CD4-positive, alpha-beta T cell (primary cell): Measurements from ENCODE around the gene CLN5. TPM values are rescaled to one million over a fixed set of nuclear protein-coding genes. Genes with fewer than 3 reads are reported as not detected.

Experiments
- ATAC-seq: fragments of 200-7000 bp; cut with Tn5 transposase; one replicate; pipeline ENCODE4 v1.10.0; 2022; ENCODE audit warnings: mild to moderate bottlenecking; ENCODE audit not compliant: poor library complexity
- CTCF ChIA-PET: fragments of 350-600 bp; sonication (Branson Sonifier 250); formaldehyde crosslinking; loops from one replicate; lab custom pipeline; 2021; ENCODE audit warnings: antibody characterized with exemption, inconsistent platforms; lab: Charles Lee
- POLR2A ChIA-PET: fragments of 350-600 bp; sonication (Branson Sonifier 250); formaldehyde crosslinking; loops from one replicate; lab custom pipeline; 2021; ENCODE audit warnings: antibody characterized with exemption, inconsistent platforms; lab: Charles Lee
- DNase-seq, 14 experiments: peaks; one replicate each; pipeline ENCODE4 v3.0.0-alpha.2; 2013 to 2020; ENCODE audit warnings: mixed read lengths in 2 of 14
- H3K27ac ChIP-seq, 2 donors: one replicate each; pipeline versions ENCODE4 v1.5.1 to v1.7.0; 2013; ENCODE audit warnings: low read length in 2 of 2, low read depth in 1 of 2, mild to moderate bottlenecking in 1 of 2
- H3K27me3 ChIP-seq, 2 experiments: 1 replicate in 1 of 2; 2 replicates in 1 of 2; pipeline versions ENCODE4 v1.6.1 to v1.7.0; 2013; ENCODE audit warnings: low read length in 2 of 2, control low read depth in 1 of 2, mild to moderate bottlenecking in 1 of 2, moderate library complexity in 1 of 2; ENCODE audit not compliant: insufficient read depth in 2 of 2, control insufficient read depth in 1 of 2
- H3K36me3 ChIP-seq: one replicate; pipeline ENCODE4 v1.6.1; 2013; ENCODE audit warnings: low read length, control low read depth; ENCODE audit not compliant: insufficient read depth
- H3K4me1 ChIP-seq: one replicate; pipeline ENCODE4 v1.6.1; 2013; ENCODE audit warnings: low read length, control low read depth; ENCODE audit not compliant: insufficient read depth
- H3K4me3 ChIP-seq: one replicate; pipeline ENCODE4 v1.5.1; 2013; ENCODE audit warnings: mild to moderate bottlenecking, low read length, moderate library complexity
- H3K9me3 ChIP-seq, 2 experiments: 1 replicate in 1 of 2; 2 replicates in 1 of 2; pipeline versions ENCODE4 v1.6.1 to v1.7.0; 2013; ENCODE audit warnings: low read length in 2 of 2, mild to moderate bottlenecking in 2 of 2, control low read depth in 1 of 2, moderate library complexity in 1 of 2; ENCODE audit not compliant: control insufficient read depth in 1 of 2, insufficient read depth in 1 of 2
- H3K27ac Mint-ChIP-seq: one replicate; pipeline ENCODE4 v1.8.0; 2020; ENCODE audit warnings: mixed read lengths
- H3K27me3 Mint-ChIP-seq: one replicate; pipeline ENCODE4 v1.8.0; 2021; ENCODE audit warnings: mixed read lengths
- H3K36me3 Mint-ChIP-seq: one replicate; pipeline ENCODE4 v1.8.0; 2021; ENCODE audit warnings: low read depth, mixed read lengths
- H3K4me1 Mint-ChIP-seq: one replicate; pipeline ENCODE4 v1.8.0; 2021; ENCODE audit warnings: low read depth, mixed read lengths
- H3K4me3 Mint-ChIP-seq: one replicate; pipeline ENCODE4 v1.8.0; 2020; ENCODE audit warnings: mild to moderate bottlenecking, mixed read lengths
- H3K9me3 Mint-ChIP-seq: one replicate; pipeline ENCODE4 v1.8.0; 2020; ENCODE audit warnings: mixed read lengths
- intact Hi-C, 2 experiments: fragments of 100-400 bp; cut with DNase I in 1 of 2; cut with micrococcal nuclease in 1 of 2; formaldehyde crosslinking; loops; one replicate each; pipeline versions ENCODE4 v1.15.1 to v1.9.0; 2023 to 2025; cut with DNase I, micrococcal nuclease
- total RNA-seq, 174 experiments: library from RNA in 2 of 174; stranded (reverse) in 2 of 174; gene quantifications; one replicate each; pipeline ENCODE4 v1.2.3 and lab custom pipeline; 2021 to 2026
- TF ChIP-seq, protein P1 (sequence below): fragments of 200-600 bp; IDR thresholded peaks from one replicate; pipeline ENCODE4 v1.8.0; 2022; ENCODE audit warnings: antibody characterized with exemption, mild to moderate bottlenecking

The CLN5 gene
- total RNA-seq, 2 experiments from 2014 or later, result 37.4 to 42.9 TPM

DNA sequence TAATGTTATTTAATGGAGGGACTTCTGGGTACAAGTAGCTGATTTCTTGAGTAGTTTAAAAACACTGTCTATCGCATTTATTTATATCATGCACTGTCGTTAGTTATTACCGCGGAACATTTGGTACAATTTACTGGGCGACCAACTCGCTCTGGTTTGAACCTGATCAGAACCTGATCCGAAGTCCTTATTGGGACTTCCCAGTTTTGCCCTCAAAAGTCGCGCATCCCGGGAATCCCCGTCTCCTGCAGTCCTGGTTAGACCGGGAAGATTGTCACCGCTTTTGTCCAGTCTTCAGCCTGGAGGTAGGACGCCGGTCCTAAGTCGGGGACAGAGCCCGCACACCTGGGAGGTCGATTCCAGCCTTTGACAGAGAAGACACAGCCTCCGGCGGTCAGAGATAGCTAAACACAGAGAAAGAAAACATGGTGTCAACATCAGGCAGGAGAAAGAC, 694 bp downstream of the CLN5 start:
- no peaks in the 10 kb centered on the region for H3K27me3 Mint-ChIP-seq
- H3K36me3 ChIP-seq, result peaks cover 10% of the 10 kb centered on the region
- DNase-seq, result peak in 8 of 14 experiments; percentile 4 to 62 (median 32)
- CTCF ChIA-PET, result interaction anchor here (1.0 to 2.5 kb wide), 4 partner anchors 8 to 34 kb away, joined by 3 to 15 read pairs (median 10); partner anchors contain the start of gene FBXL3
- peak overlapping the region; percentile 99 for H3K27ac Mint-ChIP-seq
- peaks cover 54% of the 10 kb centered on the region for H3K36me3 Mint-ChIP-seq
- no peaks in the 10 kb centered on the region for H3K27me3 ChIP-seq
- H3K4me3 Mint-ChIP-seq, result peak overlapping the region; percentile 97
- ATAC-seq, result no peak
- peaks cover 30% of the 10 kb centered on the region for H3K4me1 ChIP-seq
- H3K4me1 Mint-ChIP-seq, result peaks cover 60% of the 10 kb centered on the region
- H3K9me3 Mint-ChIP-seq, result no peaks in the 10 kb centered on the region
- POLR2A ChIA-PET, result interaction anchor here (1.0 to 5.9 kb wide), 16 partner anchors 11 to 1666 kb away, joined by 3 to 211 read pairs (median 12); partner anchors contain the start of genes FBXL3, KCTD12 and SLAIN1
- no peaks in the 10 kb centered on the region for H3K9me3 ChIP-seq
- peak overlapping the region; percentile 84 to 89 for H3K27ac ChIP-seq
- intact Hi-C loops, result loop anchor here (2.0 to 10.0 kb wide), 6 partner anchors 34 to 1448 kb away; partner anchors contain the start of genes KCTD12 (in 2 of the 2), MYCBP2 (in 2 of the 2), FBXL3 (in 1 of the 2) and SLAIN1 (in 1 of the 2)
- TF ChIP-seq, protein P1, sequence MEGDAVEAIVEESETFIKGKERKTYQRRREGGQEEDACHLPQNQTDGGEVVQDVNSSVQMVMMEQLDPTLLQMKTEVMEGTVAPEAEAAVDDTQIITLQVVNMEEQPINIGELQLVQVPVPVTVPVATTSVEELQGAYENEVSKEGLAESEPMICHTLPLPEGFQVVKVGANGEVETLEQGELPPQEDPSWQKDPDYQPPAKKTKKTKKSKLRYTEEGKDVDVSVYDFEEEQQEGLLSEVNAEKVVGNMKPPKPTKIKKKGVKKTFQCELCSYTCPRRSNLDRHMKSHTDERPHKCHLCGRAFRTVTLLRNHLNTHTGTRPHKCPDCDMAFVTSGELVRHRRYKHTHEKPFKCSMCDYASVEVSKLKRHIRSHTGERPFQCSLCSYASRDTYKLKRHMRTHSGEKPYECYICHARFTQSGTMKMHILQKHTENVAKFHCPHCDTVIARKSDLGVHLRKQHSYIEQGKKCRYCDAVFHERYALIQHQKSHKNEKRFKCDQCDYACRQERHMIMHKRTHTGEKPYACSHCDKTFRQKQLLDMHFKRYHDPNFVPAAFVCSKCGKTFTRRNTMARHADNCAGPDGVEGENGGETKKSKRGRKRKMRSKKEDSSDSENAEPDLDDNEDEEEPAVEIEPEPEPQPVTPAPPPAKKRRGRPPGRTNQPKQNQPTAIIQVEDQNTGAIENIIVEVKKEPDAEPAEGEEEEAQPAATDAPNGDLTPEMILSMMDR, result no peak
- peak overlapping the region; percentile 72 for H3K4me3 ChIP-seq

DNA sequence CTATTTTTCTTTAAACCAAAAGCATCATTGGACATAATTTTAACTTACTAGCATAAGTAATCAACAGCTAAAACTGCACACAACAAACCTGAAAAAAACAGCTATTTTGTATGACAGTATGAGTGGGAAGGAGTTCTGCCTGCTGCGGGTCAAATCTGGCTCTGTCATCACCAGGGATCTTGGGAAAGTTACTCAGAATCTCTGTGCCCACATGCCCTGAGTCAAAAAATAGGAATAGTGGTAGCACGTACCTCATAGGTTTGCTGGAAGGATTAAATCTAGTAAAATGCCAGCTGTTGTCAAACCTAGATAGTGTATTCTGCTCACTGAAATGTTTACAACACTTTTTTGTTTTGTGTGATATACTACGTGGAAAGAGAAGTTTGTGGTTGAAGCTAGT, 1.1 kb downstream of the CLN5 start:
- Mint-ChIP-seq H3K4me3 (peak overlapping the region; percentile 97), H3K9me3 (no peaks in the 10 kb centered on the region)
- intact Hi-C loops, result loop anchor here (2.0 to 10.0 kb wide), 6 partner anchors 34 to 1448 kb away; partner anchors contain the start of genes KCTD12 (in 2 of the 2), MYCBP2 (in 2 of the 2), FBXL3 (in 1 of the 2) and SLAIN1 (in 1 of the 2)

DNA sequence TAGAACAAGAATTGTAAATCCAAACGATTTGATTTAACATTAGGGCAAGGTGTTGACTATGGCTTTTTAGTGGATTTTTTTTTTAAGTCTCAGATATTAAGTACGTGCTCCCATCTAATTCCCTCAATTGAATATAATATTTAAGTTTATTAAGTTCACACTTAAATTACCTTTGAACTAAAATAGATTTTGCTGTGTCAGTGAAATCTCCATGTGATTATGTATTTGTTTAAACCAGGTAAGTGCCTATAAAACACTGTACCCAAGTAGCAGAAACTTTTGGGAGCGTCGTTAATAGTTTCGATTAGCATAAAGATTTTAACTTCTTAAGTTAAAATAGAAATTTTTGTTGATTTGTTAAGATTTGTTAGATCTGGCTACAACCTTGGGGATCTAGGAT, 1.6 kb downstream of the CLN5 start:
- H3K36me3 Mint-ChIP-seq, result peaks cover 62% of the 10 kb centered on the region
- Histone ChIP-seq H3K4me3 (no peak overlapping the region), H3K27ac (no peak overlapping the region), H3K36me3 (peaks cover 17% of the 10 kb centered on the region), H3K9me3 (no peaks in the 10 kb centered on the region), H3K27me3 (no peaks in the 10 kb centered on the region), H3K4me1 (peaks cover 30% of the 10 kb centered on the region)
- H3K4me3 Mint-ChIP-seq, result peak overlapping the region; percentile 97
- ATAC-seq, result no peak
- H3K27ac Mint-ChIP-seq, result peak overlapping the region; percentile 99
- H3K4me1 Mint-ChIP-seq, result peaks cover 67% of the 10 kb centered on the region
- H3K9me3 Mint-ChIP-seq, result no peaks in the 10 kb centered on the region
- POLR2A ChIA-PET, result interaction anchor here (1.0 to 5.9 kb wide), 11 partner anchors 10 to 1667 kb away, joined by 3 to 211 read pairs (median 14); partner anchors contain the start of genes FBXL3 and KCTD12
- H3K27me3 Mint-ChIP-seq, result no peaks in the 10 kb centered on the region
- CTCF ChIA-PET, result interaction anchor here (1.0 to 2.5 kb wide), 3 partner anchors 9 to 33 kb away, joined by 5 to 15 read pairs (median 14); partner anchors contain the start of gene FBXL3
- no peak for DNase-seq
- intact Hi-C loops, result loop anchor here (2.0 to 10.0 kb wide), 6 partner anchors 33 to 1449 kb away; partner anchors contain the start of genes KCTD12 (in 2 of the 2), MYCBP2 (in 2 of the 2), FBXL3 (in 1 of the 2) and SLAIN1 (in 1 of the 2)
- TF ChIP-seq, protein P1, result no peak

More for the DNA sequence above, 1.1 kb downstream of the CLN5 start:
- DNase-seq (no peak), ATAC-seq (no peak)
- Histone ChIP-seq H3K9me3 (no peaks in the 10 kb centered on the region), H3K27me3 (no peaks in the 10 kb centered on the region), H3K36me3 (peaks cover 12% of the 10 kb centered on the region), H3K4me1 (peaks cover 30% of the 10 kb centered on the region), H3K4me3 (peak overlapping the region; percentile 72), H3K27ac (peak overlapping the region; percentile 84 to 89)
- POLR2A ChIA-PET, result interaction anchor here (1.0 to 5.9 kb wide), 14 partner anchors 11 to 1666 kb away, joined by 3 to 211 read pairs (median 12); partner anchors contain the start of genes FBXL3, KCTD12 and SLAIN1
- TF ChIP-seq, protein P1, result no peak
- Mint-ChIP-seq H3K27me3 (no peaks in the 10 kb centered on the region), H3K36me3 (peaks cover 58% of the 10 kb centered on the region), H3K4me1 (peaks cover 62% of the 10 kb centered on the region), H3K27ac (peak overlapping the region; percentile 99)
- CTCF ChIA-PET, result interaction anchor here (1.0 to 2.5 kb wide), 4 partner anchors 8 to 33 kb away, joined by 3 to 15 read pairs (median 10); partner anchors contain the start of gene FBXL3
